Renal cortex interstitium (tissue), 3 donors: ENCODE measurements around the gene GMPR2. TPM values are rescaled to one million over a fixed set of nuclear protein-coding genes. Genes with fewer than 3 reads are reported as not detected.

Experiments used
- polyA plus RNA-seq, 3 donors: library from polyadenylated mRNA; unstranded; fragments of 120-200 nt; gene quantifications; one replicate each; pipeline ENCODE4 v1.2.1, GENCODE V29; 2013; ENCODE audit not compliant: insufficient read length in 3 of 3

GMPR2 gene
- polyA plus RNA-seq, 3 donors = 107 to 128 (median 115) TPM

Other genes with a start within 250 kb of the GMPR2 start
- gene DHRS4L2, start 244.0 kb upstream of the GMPR2 start, polyA plus RNA-seq = 10 to 100 TPM; 34.9 to 40.4 (median 35.4) TPM
- 1 to 10 TPM; 1.5 to 3.7 (median 2.7) TPM for gene CARMIL3, start 180.9 kb upstream of the GMPR2 start, polyA plus RNA-seq
- gene CPNE6, start 161.4 kb upstream of the GMPR2 start, polyA plus RNA-seq = not detected
- gene PCK2, start 138.6 kb upstream of the GMPR2 start, polyA plus RNA-seq = 10 to 100 TPM; 28.9 to 37.3 (median 34.4) TPM
- gene DCAF11, start 118.2 kb upstream of the GMPR2 start, polyA plus RNA-seq = 10 to 100 TPM; 72.3 to 85.0 (median 80.7) TPM
- gene NRL, start 118.0 kb upstream of the GMPR2 start, polyA plus RNA-seq = 1 to 10 TPM; 1.5 to 2.7 (median 2.4) TPM
- 1 to 10 TPM in 1 of 3 donors, under 1 TPM in 2; 0.56 to 1.6 (median 0.79) TPM for gene FITM1, start 102.3 kb upstream of the GMPR2 start, polyA plus RNA-seq
- gene PSME1, start 96.7 kb upstream of the GMPR2 start, polyA plus RNA-seq = 100 to 1,000 TPM; 198 to 220 (median 199) TPM
- 10 to 100 TPM; 18.4 to 21.1 (median 20.2) TPM for gene EMC9, start 91.3 kb upstream of the GMPR2 start, polyA plus RNA-seq
- gene PSME2, start 86.3 kb upstream of the GMPR2 start, polyA plus RNA-seq = 100 to 1,000 TPM; 150 to 170 (median 152) TPM
- gene RNF31, start 85.4 kb upstream of the GMPR2 start, polyA plus RNA-seq = 10 to 100 TPM; 45.5 to 59.5 (median 50.4) TPM
- 10 to 100 TPM; 56.3 to 66.1 (median 58.3) TPM for gene IRF9, start 71.7 kb upstream of the GMPR2 start, polyA plus RNA-seq
- 10 to 100 TPM; 64.2 to 76.7 (median 67.2) TPM for gene REC8, start 60.8 kb upstream of the GMPR2 start, polyA plus RNA-seq
- gene IPO4, start 44.1 kb upstream of the GMPR2 start, polyA plus RNA-seq = 10 to 100 TPM; 32.8 to 42.1 (median 40.5) TPM
- gene TM9SF1, start 37.5 kb upstream of the GMPR2 start, polyA plus RNA-seq = 10 to 100 TPM; 36.6 to 50.8 (median 47.1) TPM
- 10 to 100 TPM in 1 of 3 donors, 1 to 10 TPM in 2; 4.8 to 11.6 (median 6.8) TPM for gene TSSK4, start 27.2 kb upstream of the GMPR2 start, polyA plus RNA-seq
- 10 to 100 TPM; 56.1 to 58.4 (median 56.9) TPM for gene CHMP4A, start 19.4 kb upstream of the GMPR2 start, polyA plus RNA-seq
- gene MDP1, start 16.9 kb upstream of the GMPR2 start, polyA plus RNA-seq = 10 to 100 TPM; 10.2 to 17.3 (median 13.5) TPM
- gene NEDD8, start 562 bp upstream of the GMPR2 start, polyA plus RNA-seq = 100 to 1,000 TPM; 198 to 251 (median 250) TPM
- gene TINF2, start 9.7 kb downstream of the GMPR2 start, polyA plus RNA-seq = 10 to 100 TPM; 52.8 to 65.8 (median 61.6) TPM
- 1 to 10 TPM; 1.6 to 2.1 (median 2.0) TPM for gene TGM1, start 30.2 kb downstream of the GMPR2 start, polyA plus RNA-seq
- gene RABGGTA, start 38.7 kb downstream of the GMPR2 start, polyA plus RNA-seq = 10 to 100 TPM; 20.0 to 25.3 (median 23.5) TPM
- gene DHRS1, start 66.9 kb downstream of the GMPR2 start, polyA plus RNA-seq = 10 to 100 TPM; 31.4 to 61.9 (median 37.9) TPM
- gene NOP9, start 66.9 kb downstream of the GMPR2 start, polyA plus RNA-seq = 10 to 100 TPM; 25.8 to 28.5 (median 26.7) TPM
- gene CIDEB, start 75.0 kb downstream of the GMPR2 start, polyA plus RNA-seq = 10 to 100 TPM; 24.6 to 28.8 (median 26.5) TPM
- gene LTB4R2, start 77.2 kb downstream of the GMPR2 start, polyA plus RNA-seq = 1 to 10 TPM; 3.4 to 4.3 (median 3.7) TPM
- gene LTB4R, start 78.6 kb downstream of the GMPR2 start, polyA plus RNA-seq = 1 to 10 TPM; 4.1 to 6.8 (median 5.6) TPM
- gene ADCY4, start 102.1 kb downstream of the GMPR2 start, polyA plus RNA-seq = 10 to 100 TPM; 15.7 to 25.1 (median 21.6) TPM
- 1 to 10 TPM; 2.5 to 4.5 (median 3.1) TPM for gene RIPK3, start 107.1 kb downstream of the GMPR2 start, polyA plus RNA-seq
- 10 to 100 TPM; 58.4 to 95.5 (median 74.1) TPM for gene NFATC4, start 135.3 kb downstream of the GMPR2 start, polyA plus RNA-seq
- 10 to 100 TPM; 47.5 to 60.0 (median 47.8) TPM for gene NYNRIN, start 166.1 kb downstream of the GMPR2 start, polyA plus RNA-seq
- 1 to 10 TPM; 2.9 to 3.5 (median 3.0) TPM for gene CBLN3, start 196.7 kb downstream of the GMPR2 start, polyA plus RNA-seq
- gene KHNYN, start 197.0 kb downstream of the GMPR2 start, polyA plus RNA-seq = 10 to 100 TPM; 44.8 to 51.6 (median 48.4) TPM
- gene SDR39U1, start 209.8 kb downstream of the GMPR2 start, polyA plus RNA-seq = 10 to 100 TPM; 51.4 to 76.8 (median 69.5) TPM